Amniotic epithelial cell (primary cell): Measurements from ENCODE around the gene WIPF3.

ENCODE experiments used
- DNase-seq: peaks from one replicate; pipeline ENCODE4 v3.0.0-alpha.2; 2010; ENCODE audit warnings: low read depth

The WIPF3 gene

DNA sequence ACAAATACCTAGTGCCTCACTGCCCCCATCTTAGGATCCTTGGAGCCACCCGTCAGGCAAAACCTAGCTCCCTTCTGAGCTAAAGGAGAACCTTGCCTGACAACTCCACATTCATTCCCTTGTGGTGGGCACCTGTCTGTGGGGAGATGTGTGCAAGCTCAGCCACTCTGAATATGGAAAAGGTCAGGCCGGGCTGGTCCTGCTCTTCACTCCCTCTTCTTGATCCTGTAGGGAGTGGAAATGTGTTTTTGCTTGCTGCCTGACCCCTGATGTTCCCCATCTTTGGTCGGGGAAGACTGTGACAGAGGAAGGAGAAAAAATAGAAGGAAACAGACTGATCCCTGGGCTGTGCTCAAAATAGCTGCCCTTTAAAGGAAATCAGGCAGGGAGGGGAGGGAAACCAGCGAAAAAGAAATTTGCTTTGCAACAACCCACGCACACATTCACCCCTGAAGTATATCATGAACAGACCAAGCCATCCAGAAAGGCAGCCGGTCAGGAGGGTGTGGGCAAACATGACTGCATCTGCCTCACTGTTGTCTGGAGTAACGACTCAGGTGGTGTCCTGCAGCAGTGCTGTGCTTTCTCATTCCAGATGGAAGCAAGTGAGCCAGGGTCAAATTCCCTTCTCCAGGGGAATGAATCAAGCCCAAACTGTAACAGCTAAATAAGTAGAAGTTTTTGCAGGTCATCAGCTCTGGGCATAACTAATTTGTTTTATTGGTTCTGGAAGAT, 109.3 kb downstream of the WIPF3 start:
- DNase-seq = peak; percentile 20

GRCh38 chr7:29917641-29918040, 111.3 kb downstream of the WIPF3 start:
- DNase-seq = no peak

GRCh38 chr7:29918850-29919249, 112.5 kb downstream of the WIPF3 start:
- no peak for DNase-seq

GRCh38 chr7:29919790-29920189, 113.5 kb downstream of the WIPF3 start:
- DNase-seq = no peak

GRCh38 chr7:29920491-29920890, 114.2 kb downstream of the WIPF3 start:
- DNase-seq = no peak

- DNase-seq = peak; percentile 59
Measured at GRCh38 chr7:29921404-29922010, 115.2 kb downstream of the WIPF3 start.

DNA sequence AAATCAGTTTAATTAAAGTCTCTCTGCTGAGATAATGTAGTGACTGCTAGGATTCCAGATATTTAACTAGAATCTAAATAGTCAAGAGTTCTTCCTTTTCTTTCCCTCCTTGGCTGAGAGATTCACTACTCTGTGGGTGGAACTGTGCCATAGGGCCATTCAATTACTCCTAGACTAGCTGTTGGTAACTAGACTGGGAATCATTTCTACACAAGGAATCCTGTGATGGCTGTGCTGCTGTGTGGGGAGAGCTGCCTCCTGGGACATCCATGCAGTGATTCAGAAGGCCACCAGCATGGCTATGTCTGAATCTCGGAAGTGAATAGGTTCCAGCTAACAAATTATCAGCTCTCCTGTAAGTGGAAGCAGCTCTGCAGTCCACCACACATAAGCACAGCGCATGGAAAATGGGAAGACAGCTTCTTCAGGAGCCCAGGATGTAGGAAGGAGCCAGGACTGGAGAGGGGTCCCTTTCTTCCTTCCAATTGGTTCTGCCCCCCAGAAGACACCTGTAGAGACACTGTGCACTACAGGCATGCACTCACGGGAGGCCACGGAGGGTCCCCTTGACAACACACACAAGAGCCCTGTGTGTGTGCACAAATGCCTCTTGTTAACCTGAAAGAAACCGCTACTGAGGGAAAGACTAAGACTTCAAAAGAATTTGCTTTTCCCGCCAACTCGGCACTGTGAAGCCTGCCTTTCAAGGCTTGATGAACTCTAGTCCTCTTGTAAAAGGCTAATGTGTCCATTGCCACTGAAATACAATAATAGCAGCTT, 116.8 kb downstream of the WIPF3 start:
- no peak for DNase-seq

DNA sequence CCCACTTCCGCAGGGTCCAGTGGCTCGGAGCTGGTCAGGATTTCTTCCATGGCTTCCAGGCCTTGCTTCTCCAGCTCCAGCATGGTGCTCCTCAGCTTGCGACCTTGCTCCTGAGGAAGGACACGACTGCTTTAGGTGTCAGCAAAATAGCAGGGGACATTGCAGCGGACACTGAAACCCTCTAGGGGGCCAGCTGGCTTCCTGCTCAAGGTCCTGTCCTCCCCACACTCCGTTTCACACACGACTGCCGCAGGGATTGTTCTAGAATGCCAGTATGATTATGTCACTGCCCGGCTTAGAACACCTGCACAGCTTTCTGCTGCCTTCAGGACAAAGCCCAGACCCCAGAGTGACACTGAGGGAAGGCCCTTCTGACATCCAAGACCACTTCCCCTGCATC, 117.7 kb downstream of the WIPF3 start:
- DNase-seq = no peak

DNA sequence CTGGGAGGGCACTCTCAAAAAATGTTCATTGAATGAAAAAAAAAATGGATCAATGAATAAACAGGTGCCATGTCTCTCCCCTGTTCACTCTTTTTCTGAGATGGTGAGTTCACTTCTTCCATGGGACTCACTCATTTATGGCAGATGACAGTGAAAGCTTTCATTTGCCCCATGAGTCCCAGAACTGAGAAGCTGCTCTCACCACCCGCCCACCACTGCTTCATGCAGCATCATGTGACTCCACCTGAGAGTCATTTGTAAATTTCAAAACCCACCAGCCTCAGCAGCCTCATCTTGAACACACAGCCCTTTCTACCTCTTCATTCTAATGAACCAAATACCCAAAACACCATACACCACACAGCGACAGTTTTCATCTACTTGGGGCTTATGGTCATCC, 118.4 kb downstream of the WIPF3 start:
- DNase-seq = no peak

DNA sequence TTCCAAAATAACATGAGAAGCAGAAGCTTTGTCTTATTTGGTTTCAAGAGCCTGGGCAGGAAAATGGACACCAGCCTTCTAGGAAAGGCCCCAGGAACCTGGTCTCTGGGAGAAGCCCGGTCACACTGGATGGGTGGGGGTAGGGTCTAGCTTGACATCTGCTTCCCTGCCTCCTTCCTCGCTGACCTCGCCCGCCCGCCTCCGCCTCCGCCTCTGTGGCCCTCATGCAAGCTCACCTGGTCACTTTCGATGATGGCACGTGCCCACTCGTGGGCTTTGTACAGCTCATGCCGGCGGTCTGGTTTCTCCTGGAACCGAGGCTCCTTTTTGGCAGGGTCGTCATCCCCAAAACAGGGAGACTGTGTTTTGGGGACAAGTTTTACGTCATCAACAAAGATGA, 119.9 kb downstream of the WIPF3 start:
- no peak for DNase-seq

DNA sequence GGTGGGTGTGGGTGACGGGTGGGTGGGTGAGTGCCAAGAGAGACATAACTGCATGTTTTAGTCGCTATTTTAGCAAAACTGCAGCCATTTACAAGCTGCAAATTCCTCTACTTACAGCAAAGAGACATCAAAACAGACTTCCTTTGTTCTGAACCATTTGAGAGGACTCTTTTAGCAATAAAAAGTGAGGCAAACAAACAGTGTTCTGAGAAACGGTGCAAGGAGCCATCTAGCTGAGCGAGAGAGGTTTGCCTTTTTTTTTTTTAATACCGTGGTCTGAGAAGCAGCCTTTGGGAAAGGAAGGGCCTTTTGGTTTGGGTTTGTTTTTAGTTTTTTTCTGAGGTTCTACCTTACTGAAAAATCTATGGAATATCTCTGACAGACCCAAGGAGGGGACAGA, 120.4 kb downstream of the WIPF3 start:
- DNase-seq = no peak

GRCh38 chr7:29929018-29929807, 122.9 kb downstream of the WIPF3 start:
- no peak for DNase-seq

GRCh38 chr7:29935111-29935510, 128.8 kb downstream of the WIPF3 start:
- DNase-seq = no peak

DNA sequence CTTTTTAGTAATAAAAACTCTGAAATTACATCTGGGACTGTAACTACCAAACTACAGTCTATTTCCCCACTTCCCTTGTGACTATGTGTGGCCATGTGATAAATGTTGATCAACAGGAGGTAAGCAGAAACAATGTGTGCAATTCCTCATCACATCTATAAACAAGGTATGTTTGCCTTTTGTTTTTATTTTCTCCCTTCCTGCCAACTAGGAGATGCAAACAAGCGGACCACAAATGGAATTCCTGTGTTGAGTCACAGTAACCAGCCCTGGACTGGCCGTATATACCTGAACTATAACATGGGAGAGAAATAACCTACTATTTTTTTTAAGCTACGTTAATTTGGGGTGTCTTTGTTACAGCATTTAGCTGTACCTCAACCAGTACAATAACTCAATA, 130.8 kb downstream of the WIPF3 start:
- DNase-seq = no peak

DNA sequence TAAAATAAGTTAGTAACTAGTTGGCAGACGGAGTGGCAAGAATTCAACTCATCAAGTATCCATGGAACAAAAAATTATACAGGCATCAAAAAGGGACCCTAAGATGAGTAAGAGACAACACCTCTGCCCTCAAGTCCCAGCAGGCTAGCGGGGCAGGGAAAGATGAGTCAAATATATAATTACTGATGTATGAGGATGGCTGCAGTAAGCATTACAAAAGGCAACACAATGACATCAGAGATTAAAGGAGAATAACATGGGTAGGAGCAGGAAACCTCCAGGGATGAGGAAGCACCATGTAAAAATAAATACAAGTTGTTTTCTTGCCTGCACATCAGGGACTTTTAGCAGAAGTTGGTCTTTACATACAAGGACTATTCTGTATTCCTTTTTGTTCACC, 133.9 kb downstream of the WIPF3 start:
- DNase-seq = peak; percentile 23

DNA sequence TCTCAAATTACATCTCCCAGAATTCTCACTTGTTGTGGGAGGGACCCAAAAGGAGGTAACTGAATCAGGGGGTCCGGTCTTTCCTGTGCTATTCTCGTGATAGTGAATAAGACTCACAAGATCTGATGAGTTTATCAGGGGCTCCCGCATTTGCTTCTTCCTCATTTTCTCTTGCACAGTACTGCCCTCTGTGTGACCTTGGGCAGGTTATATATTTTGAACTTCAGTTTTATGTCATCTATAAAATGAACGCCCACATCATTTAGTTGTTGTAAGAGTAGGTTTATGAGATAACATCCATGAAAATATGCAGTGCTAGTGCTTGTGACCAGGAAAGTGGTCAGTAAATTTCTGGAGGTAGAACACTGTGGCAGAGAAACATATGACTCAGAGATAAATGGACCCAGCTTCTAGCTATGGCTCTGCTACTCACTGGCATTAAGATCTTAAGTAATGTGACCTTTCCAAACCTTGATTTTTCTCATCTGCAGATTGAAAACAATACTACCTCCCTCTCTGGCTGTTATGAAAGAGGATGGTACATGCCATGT, 139.0 kb downstream of the WIPF3 start:
- peak; percentile 88 for DNase-seq

DNA sequence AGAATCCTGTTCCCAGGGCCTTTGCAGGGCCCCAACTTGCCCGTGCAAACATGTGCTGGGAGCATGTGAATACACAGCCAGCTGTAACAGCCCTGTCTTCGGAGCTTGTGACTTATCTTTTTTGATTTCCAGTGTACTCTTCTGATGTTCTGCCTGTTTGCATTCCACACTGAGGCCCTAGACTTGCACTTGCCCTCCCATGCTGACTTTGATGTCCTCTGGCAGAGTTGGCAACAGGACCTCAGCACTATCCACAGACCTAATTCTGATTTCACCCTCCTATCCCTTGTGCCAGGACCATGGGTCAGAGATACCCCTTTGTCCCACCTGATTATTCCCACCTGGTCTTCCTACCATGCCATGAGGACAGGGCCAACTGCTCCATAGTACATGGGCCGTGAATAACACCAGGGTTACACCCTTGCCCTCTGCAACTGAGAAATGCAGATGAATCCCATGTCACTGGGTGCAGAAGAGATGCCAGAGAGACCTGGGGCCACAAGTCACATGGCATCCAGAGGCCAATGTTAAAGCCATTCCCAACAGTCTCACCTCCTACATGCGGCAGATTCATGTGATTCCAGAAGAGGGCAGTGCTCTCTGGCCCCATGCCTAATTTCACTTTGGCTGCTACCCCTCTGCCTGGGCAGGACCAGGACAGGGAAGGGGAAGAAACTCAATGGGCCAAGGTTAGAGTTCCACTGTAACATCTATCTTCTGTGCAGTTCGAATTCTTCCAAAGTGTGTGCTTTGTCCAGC, 140.3 kb downstream of the WIPF3 start:
- DNase-seq = peak; percentile 33

DNA sequence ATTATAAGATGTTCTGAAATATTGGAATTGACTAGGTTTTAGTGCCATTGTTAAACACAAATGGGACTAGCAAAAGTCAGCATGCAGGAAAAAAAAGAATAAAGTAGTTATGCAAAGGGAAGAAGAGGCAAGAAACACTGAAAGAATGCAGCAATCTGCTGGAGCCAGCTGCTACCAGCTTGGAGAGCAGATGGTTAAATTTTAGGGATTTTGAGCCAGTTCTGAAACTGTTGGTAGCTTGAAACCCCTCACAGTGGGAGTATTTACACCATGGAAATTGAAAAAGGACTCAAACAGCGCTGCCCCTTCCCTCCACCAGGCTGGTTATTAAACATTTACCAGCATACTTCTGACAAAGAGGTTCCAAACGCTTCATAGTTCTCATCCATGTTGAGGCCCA, 142.3 kb downstream of the WIPF3 start:
- no peak for DNase-seq

DNA sequence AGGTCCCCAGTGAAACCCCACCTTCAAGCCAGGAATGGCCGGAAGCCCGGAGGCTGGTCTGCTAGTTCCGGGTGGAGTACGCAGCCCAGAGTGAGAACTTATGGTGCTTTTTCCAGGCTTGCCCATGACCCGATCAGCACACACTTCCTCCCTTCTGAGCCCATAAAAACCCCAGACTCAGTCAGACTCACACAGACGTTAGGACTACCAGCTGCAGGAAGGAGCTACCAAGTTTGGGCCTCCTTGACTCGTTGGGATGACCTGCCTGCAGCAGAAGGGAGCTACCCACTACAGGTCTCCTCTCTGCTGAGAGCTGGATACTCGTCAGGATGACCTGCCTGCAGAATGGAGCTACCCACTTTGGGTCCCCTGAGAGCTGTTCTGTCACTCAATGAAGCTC, 144.2 kb downstream of the WIPF3 start:
- DNase-seq = no peak

DNA sequence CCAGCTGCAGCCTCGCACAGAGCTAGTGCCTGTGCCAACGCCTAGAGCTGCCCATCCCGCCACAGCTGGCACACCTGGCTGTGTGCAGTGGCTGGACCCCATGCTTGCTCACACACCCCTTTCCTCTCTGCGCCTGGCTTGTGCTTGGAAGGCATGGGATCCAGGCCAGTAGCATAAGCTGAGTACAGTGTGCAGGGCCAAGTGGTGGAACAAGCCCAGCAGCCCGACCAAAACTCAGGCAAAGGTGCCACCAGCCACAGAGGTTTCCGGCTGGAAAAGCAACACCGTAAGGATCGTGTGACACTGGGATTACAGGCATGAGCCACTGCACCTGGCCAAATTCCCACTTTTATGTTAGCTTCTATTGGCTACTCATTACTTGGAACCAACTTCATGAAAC, 144.9 kb downstream of the WIPF3 start:
- DNase-seq = no peak

GRCh38 chr7:29953726-29954347, 147.5 kb downstream of the WIPF3 start:
- no peak for DNase-seq
